Activated naive CD4-positive, alpha-beta T cell (primary cell): ENCODE results near the gene TMEM248.
"Not testable (repeated sequence)": the region's sequence is repeated elsewhere in the genome, so short reads cannot be mapped to it uniquely, and the experiment has no call there.

Experiments used
- DNase-seq, 4 experiments: peaks; one replicate each; lab custom pipeline; 2025; lab: John Stamatoyannopoulos, UW

TMEM248 gene

GRCh38 chr7:67000601-67001258 is 79.7 kb downstream of the TMEM248 start:
- not testable (repeated sequence) for DNase-seq

GRCh38 chr7:67004145-67004544 is 83.1 kb downstream of the TMEM248 start:
- not testable (repeated sequence) for DNase-seq

- no peak for DNase-seq
These were observed 85.9 kb downstream of the TMEM248 start for GRCh38 chr7:67006965-67007364.
